ENCODE data around the gene MRPL32. TPM values are rescaled to one million over a fixed set of nuclear protein-coding genes. Genes with fewer than 3 reads are reported as not detected.

The MRPL32 gene
- total RNA-seq, 1 donor, result 35.5 TPM

DNA sequence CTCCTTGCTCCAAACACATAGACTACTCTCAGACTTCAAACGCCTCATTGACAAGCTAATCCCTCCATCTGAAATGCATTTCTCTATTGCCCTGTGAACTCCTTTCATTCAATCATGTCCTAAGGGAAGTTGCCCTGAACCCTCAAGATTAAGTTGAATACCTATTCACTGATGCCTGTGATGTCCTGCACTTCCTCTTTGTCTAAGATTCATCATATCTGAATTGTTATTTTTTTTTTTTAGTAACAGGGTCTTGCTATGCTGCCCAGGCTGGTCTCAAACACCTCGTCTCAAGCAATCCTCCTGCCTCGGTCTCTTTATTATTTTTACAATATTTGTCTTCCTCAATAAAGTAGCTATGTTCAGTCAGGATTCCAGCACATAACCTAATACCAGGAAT, 3.4 kb upstream of the MRPL32 start:
- Histone ChIP-seq H3K4me1 (ENCODE audit: insufficient read depth, low read length) (peaks cover 20% of the 10 kb centered on the region), H3K9me3 (ENCODE audit: low read depth, low read length) (no peaks in the 10 kb centered on the region), H2AFZ (ENCODE audit: low read length) (no peak overlapping the region), H3K27ac (ENCODE audit: low read depth, low read length) (no peak overlapping the region), H4K20me1 (ENCODE audit: insufficient read depth, low read length) (peaks cover 45% of the 10 kb centered on the region), H3K27me3 (ENCODE audit: insufficient read depth, low read length) (no peaks in the 10 kb centered on the region), H3K4me2 (ENCODE audit: insufficient read depth, low read length) (no peak overlapping the region), H3K36me3 (ENCODE audit: insufficient read depth, low read length) (peaks cover 36% of the 10 kb centered on the region), H3K79me2 (ENCODE audit: insufficient read depth, low read length) (peaks cover 73% of the 10 kb centered on the region), H3K4me3 (ENCODE audit: insufficient read depth, low read length) (no peak overlapping the region)
- TF ChIP-seq, protein P1, sequence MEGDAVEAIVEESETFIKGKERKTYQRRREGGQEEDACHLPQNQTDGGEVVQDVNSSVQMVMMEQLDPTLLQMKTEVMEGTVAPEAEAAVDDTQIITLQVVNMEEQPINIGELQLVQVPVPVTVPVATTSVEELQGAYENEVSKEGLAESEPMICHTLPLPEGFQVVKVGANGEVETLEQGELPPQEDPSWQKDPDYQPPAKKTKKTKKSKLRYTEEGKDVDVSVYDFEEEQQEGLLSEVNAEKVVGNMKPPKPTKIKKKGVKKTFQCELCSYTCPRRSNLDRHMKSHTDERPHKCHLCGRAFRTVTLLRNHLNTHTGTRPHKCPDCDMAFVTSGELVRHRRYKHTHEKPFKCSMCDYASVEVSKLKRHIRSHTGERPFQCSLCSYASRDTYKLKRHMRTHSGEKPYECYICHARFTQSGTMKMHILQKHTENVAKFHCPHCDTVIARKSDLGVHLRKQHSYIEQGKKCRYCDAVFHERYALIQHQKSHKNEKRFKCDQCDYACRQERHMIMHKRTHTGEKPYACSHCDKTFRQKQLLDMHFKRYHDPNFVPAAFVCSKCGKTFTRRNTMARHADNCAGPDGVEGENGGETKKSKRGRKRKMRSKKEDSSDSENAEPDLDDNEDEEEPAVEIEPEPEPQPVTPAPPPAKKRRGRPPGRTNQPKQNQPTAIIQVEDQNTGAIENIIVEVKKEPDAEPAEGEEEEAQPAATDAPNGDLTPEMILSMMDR (IDR thresholded peaks at IDR 0.05; ENCODE audit: extremely low read depth, low read depth, low read length), result no peak
- no peak for DNase-seq (ENCODE audit: insufficient read length, low spot score, missing footprints)

GRCh38 chr7:42929449-42929848, 2.7 kb upstream of the MRPL32 start:
- H3K4me1 ChIP-seq (ENCODE audit: insufficient read depth, low read length), result peaks cover 21% of the 10 kb centered on the region
- H2AFZ ChIP-seq (ENCODE audit: low read length), result no peak overlapping the region
- H3K79me2 ChIP-seq (ENCODE audit: insufficient read depth, low read length), result peaks cover 79% of the 10 kb centered on the region
- H3K27ac ChIP-seq (ENCODE audit: low read depth, low read length), result no peak overlapping the region
- DNase-seq (ENCODE audit: insufficient read length, low spot score, missing footprints), result no peak
- H3K4me3 ChIP-seq (ENCODE audit: insufficient read depth, low read length), result no peak overlapping the region
- H4K20me1 ChIP-seq (ENCODE audit: insufficient read depth, low read length), result peaks cover 46% of the 10 kb centered on the region
- no peaks in the 10 kb centered on the region for H3K27me3 ChIP-seq (ENCODE audit: insufficient read depth, low read length)
- H3K4me2 ChIP-seq (ENCODE audit: insufficient read depth, low read length), result no peak overlapping the region
- TF ChIP-seq, protein P1 (IDR thresholded peaks at IDR 0.05; ENCODE audit: extremely low read depth, low read depth, low read length), result no peak
- peaks cover 29% of the 10 kb centered on the region for H3K36me3 ChIP-seq (ENCODE audit: insufficient read depth, low read length)
- H3K9me3 ChIP-seq (ENCODE audit: low read depth, low read length), result no peaks in the 10 kb centered on the region

DNA sequence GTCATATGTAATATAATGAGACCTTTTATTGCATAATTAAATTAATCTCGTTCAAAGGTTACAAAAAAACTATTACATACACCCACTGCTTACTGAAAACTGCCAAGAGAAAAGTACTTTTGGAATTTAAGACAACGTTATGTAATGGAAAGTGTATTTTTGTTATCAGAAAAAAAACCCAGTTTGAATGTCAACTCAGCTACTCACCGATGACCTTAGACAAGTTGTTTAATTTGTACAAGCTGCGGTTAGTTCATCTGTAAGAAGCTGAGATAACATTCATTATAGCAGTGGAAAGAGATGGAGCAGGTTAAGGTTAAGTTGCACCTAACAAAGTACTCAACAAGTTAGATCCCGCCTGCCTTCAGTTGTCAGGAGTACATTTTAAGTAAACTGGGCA, 1.3 kb upstream of the MRPL32 start:
- Histone ChIP-seq H3K9me3 (ENCODE audit: low read depth, low read length) (no peaks in the 10 kb centered on the region), H2AFZ (ENCODE audit: low read length) (no peak overlapping the region), H3K4me3 (ENCODE audit: insufficient read depth, low read length) (peak overlapping the region; percentile 92), H3K27ac (ENCODE audit: low read depth, low read length) (peak overlapping the region; percentile 70), H3K4me2 (ENCODE audit: insufficient read depth, low read length) (peak overlapping the region; percentile 91), H3K79me2 (ENCODE audit: insufficient read depth, low read length) (peaks cover 85% of the 10 kb centered on the region), H3K27me3 (ENCODE audit: insufficient read depth, low read length) (no peaks in the 10 kb centered on the region), H3K36me3 (ENCODE audit: insufficient read depth, low read length) (peaks cover 27% of the 10 kb centered on the region), H3K4me1 (ENCODE audit: insufficient read depth, low read length) (peaks cover 21% of the 10 kb centered on the region), H4K20me1 (ENCODE audit: insufficient read depth, low read length) (peaks cover 46% of the 10 kb centered on the region)
- DNase-seq (ENCODE audit: insufficient read length, low spot score, missing footprints), result no peak
- TF ChIP-seq, protein P1 (IDR thresholded peaks at IDR 0.05; ENCODE audit: extremely low read depth, low read depth, low read length), result no peak

GRCh38 chr7:42931447-42931833, 736 bp upstream of the MRPL32 start:
- H3K9me3 ChIP-seq (ENCODE audit: low read depth, low read length), result no peaks in the 10 kb centered on the region
- H2AFZ ChIP-seq (ENCODE audit: low read length), result peak overlapping the region; percentile 95
- peaks cover 26% of the 10 kb centered on the region for H3K36me3 ChIP-seq (ENCODE audit: insufficient read depth, low read length)
- no peaks in the 10 kb centered on the region for H3K27me3 ChIP-seq (ENCODE audit: insufficient read depth, low read length)
- peak overlapping the region; percentile 91 for H3K4me2 ChIP-seq (ENCODE audit: insufficient read depth, low read length)
- H4K20me1 ChIP-seq (ENCODE audit: insufficient read depth, low read length), result peaks cover 46% of the 10 kb centered on the region
- peak overlapping the region; percentile 70 for H3K27ac ChIP-seq (ENCODE audit: low read depth, low read length)
- peaks cover 81% of the 10 kb centered on the region for H3K79me2 ChIP-seq (ENCODE audit: insufficient read depth, low read length)
- H3K4me3 ChIP-seq (ENCODE audit: insufficient read depth, low read length), result peak overlapping the region; percentile 92
- peaks cover 21% of the 10 kb centered on the region for H3K4me1 ChIP-seq (ENCODE audit: insufficient read depth, low read length)
- no peak for DNase-seq (ENCODE audit: insufficient read length, low spot score, missing footprints)
- TF ChIP-seq, protein P1 (IDR thresholded peaks at IDR 0.05; ENCODE audit: extremely low read depth, low read depth, low read length), result no peak
